SK-N-SH (cell line): ENCODE data around the gene TRIM62. TPM values are rescaled to one million over a fixed set of nuclear protein-coding genes. Genes with fewer than 3 reads are reported as not detected.

ENCODE experiments used
- CTCF ChIA-PET: fragments of 300-600, 350-600 bp; formaldehyde crosslinking; extraction: SDS; loops from one replicate; lab custom pipeline; 2021; lab: Yijun Ruan, JAX
- POLR2A ChIA-PET: fragments of 350-600 bp; sonication (Branson Sonifier 250); formaldehyde crosslinking; extraction: SDS; loops from one replicate; lab custom pipeline; 2020; ENCODE audit warnings: antibody characterized with exemption, inconsistent platforms; lab: Yijun Ruan, JAX
- DNase-seq: peaks from one replicate; pipeline ENCODE4 v3.0.0; 2012
- H2AFZ ChIP-seq: fragments of 200-600 bp; sonication (generic); 2 replicates; pipeline ENCODE4 v1.8.1; 2016; ENCODE audit warnings: antibody characterized with exemption, mild to moderate bottlenecking, low read depth
- H3F3A ChIP-seq: fragments of 200-600 bp; sonication (generic); replicated peaks from 2 replicates; pipeline ENCODE3; 2016; ENCODE audit warnings: antibody characterized with exemption, mild to moderate bottlenecking; ENCODE audit not compliant: insufficient read depth
- H3K27ac ChIP-seq, 2 experiments: fragments of 200-500 bp in 1 of 2; fragments of 200-600 bp in 1 of 2; sonication (Bioruptor generic) in 1 of 2; sonication (generic), shearing (Covaris generic) in 1 of 2; 2 replicates each; pipeline versions ENCODE4 v1.5.1 to v1.6.1; 2014 to 2016; ENCODE audit warnings: low read depth in 2 of 2, inconsistent platforms in 1 of 2, low read length in 1 of 2, mild to moderate bottlenecking in 1 of 2, mixed read lengths in 1 of 2
- H3K27me3 ChIP-seq: fragments of 200-600 bp; sonication (generic), shearing (Covaris generic); 2 replicates; pipeline ENCODE4 v1.6.1; 2016; ENCODE audit warnings: mixed run types; ENCODE audit not compliant: insufficient read depth
- H3K36me3 ChIP-seq, 2 experiments: fragments of 200-500 bp in 1 of 2; fragments of 200-600 bp in 1 of 2; sonication (Bioruptor generic) in 1 of 2; sonication (generic) in 1 of 2; replicated peaks in 1 of 2; 2 replicates each; pipeline versions ENCODE3 to v1.5.1; 2014 to 2016; ENCODE audit warnings: low read length in 1 of 2, mild to moderate bottlenecking in 1 of 2; ENCODE audit not compliant: insufficient read depth in 2 of 2, control insufficient read depth in 1 of 2
- H3K4me1 ChIP-seq, 2 experiments: fragments of 200-500 bp in 1 of 2; fragments of 200-600 bp in 1 of 2; sonication (Bioruptor generic) in 1 of 2; sonication (generic), shearing (Covaris generic) in 1 of 2; 2 replicates each; pipeline versions ENCODE4 v1.5.1 to v1.6.1; 2014 to 2016; ENCODE audit warnings: low read depth in 1 of 2, low read length in 1 of 2, mixed run types in 1 of 2; ENCODE audit not compliant: insufficient read depth in 2 of 2, control insufficient read depth in 1 of 2
- H3K4me2 ChIP-seq: fragments of 200-600 bp; sonication (generic), shearing (Covaris generic); 2 replicates; pipeline ENCODE4 v1.6.1; 2017; ENCODE audit warnings: mixed run types
- H3K4me3 ChIP-seq, 2 experiments: fragments of 200-500 bp in 1 of 2; fragments of 200-600 bp in 1 of 2; sonication (Bioruptor generic) in 1 of 2; sonication (generic), shearing (Covaris generic) in 1 of 2; 2 replicates each; pipeline versions ENCODE4 v1.5.1 to v1.8.1; 2014 to 2016; ENCODE audit warnings: low read depth in 2 of 2, inconsistent platforms in 1 of 2, low read length in 1 of 2, mild to moderate bottlenecking in 1 of 2, mixed read lengths in 1 of 2, moderate library complexity in 1 of 2
- H3K79me2 ChIP-seq: fragments of 200-600 bp; sonication (generic); 2 replicates; pipeline ENCODE4 v1.8.1; 2017; ENCODE audit warnings: mild to moderate bottlenecking; ENCODE audit not compliant: insufficient read depth
- H3K9ac ChIP-seq: fragments of 200-600 bp; sonication (generic); 2 replicates; pipeline ENCODE4 v1.6.1; 2017; ENCODE audit warnings: mixed run types
- H3K9me2 ChIP-seq: fragments of 200-600 bp; sonication (generic); 2 replicates; pipeline ENCODE4 v1.6.1; 2017; ENCODE audit warnings: mixed run types
- H3K9me3 ChIP-seq: fragments of 200-600 bp; sonication (generic); 2 replicates; pipeline ENCODE4 v1.6.1; 2017; ENCODE audit warnings: mixed run types, mild to moderate bottlenecking, moderate library complexity
- H4K20me1 ChIP-seq: fragments of 200-600 bp; sonication (generic); 2 replicates; pipeline ENCODE4 v1.6.1; 2017; ENCODE audit warnings: mild to moderate bottlenecking, mixed run types; ENCODE audit not compliant: insufficient read depth
- CTCF ChIP-seq: fragments of 200-600 bp; sonication (generic); IDR thresholded peaks from 2 replicates; pipeline ENCODE4 v1.6.1; 2017; ENCODE audit warnings: antibody characterized with exemption, mild to moderate bottlenecking, moderate library complexity
- ELF1 ChIP-seq: IDR thresholded peaks from 2 replicates; pipeline ENCODE4 v1.4.0; 2012
- EZH2phosphoT487 ChIP-seq: fragments of 200-600 bp; sonication (generic); IDR thresholded peaks from 2 replicates; pipeline ENCODE4 v1.6.1; 2017; ENCODE audit warnings: low read depth, mixed run types, mild to moderate bottlenecking, antibody characterized with exemption, moderate library complexity, borderline replicate concordance
- FOXM1 ChIP-seq: IDR thresholded peaks from 2 replicates; pipeline ENCODE4 v1.4.0; 2012; ENCODE audit warnings: low read depth, mild to moderate bottlenecking
- GABPA ChIP-seq: IDR thresholded peaks from 2 replicates; pipeline ENCODE4 v1.4.0; 2012; ENCODE audit warnings: low read depth, mild to moderate bottlenecking
- GATA2 ChIP-seq: sonication (generic); formaldehyde crosslinking; IDR thresholded peaks from 2 replicates; pipeline ENCODE4 v1.5.0; 2020; ENCODE audit warnings: mild to moderate bottlenecking, missing genetic modification reagents
- IRF3 ChIP-seq: fragments of 150-350 bp; IDR thresholded peaks from 2 replicates; pipeline ENCODE4 v1.6.1; 2016; ENCODE audit warnings: mild to moderate bottlenecking, low read depth, low read length
- JUND ChIP-seq: IDR thresholded peaks from 2 replicates; pipeline ENCODE4 v1.4.0; 2012
- MXI1 ChIP-seq: IDR thresholded peaks from 2 replicates; pipeline ENCODE4 v1.6.1; 2012; ENCODE audit warnings: mild to moderate bottlenecking, low read depth, low read length, improper control_type of control experiment
- NFIC ChIP-seq: IDR thresholded peaks from 2 replicates; pipeline ENCODE4 v1.4.0; 2012; ENCODE audit warnings: borderline replicate concordance
- PBX3 ChIP-seq: IDR thresholded peaks from 2 replicates; pipeline ENCODE4; 2012
- POLR2AphosphoS5 ChIP-seq: IDR thresholded peaks from 2 replicates; pipeline ENCODE4 v1.6.1; 2012; ENCODE audit warnings: low read depth, low read length
- RCOR1 ChIP-seq: fragments of 150-350 bp; IDR thresholded peaks from 2 replicates; pipeline ENCODE4 v1.6.1; 2017; ENCODE audit warnings: antibody characterized with exemption, low read length
- RFX5 ChIP-seq: IDR thresholded peaks from 2 replicates; pipeline ENCODE4 v1.6.1; 2012; ENCODE audit warnings: mild to moderate bottlenecking, improper control_type of control experiment, low read length
- SMC3 ChIP-seq: IDR thresholded peaks from 2 replicates; pipeline ENCODE4 v1.6.1; 2012; ENCODE audit warnings: low read depth, low read length, improper control_type of control experiment
- TAF1 ChIP-seq: IDR thresholded peaks from 2 replicates; pipeline ENCODE4 v1.6.1; 2012; ENCODE audit warnings: low read depth, mild to moderate bottlenecking, low read length, moderate library complexity, borderline replicate concordance
- USF1 ChIP-seq: IDR thresholded peaks from 2 replicates; pipeline ENCODE4 v1.4.0; 2012; ENCODE audit warnings: low read depth, borderline replicate concordance
- YY1 ChIP-seq: IDR thresholded peaks from 2 replicates; pipeline ENCODE4 v1.4.0; 2012; ENCODE audit warnings: low read depth, mild to moderate bottlenecking
- WGBS: methylation state at CpG from one replicate; pipeline ENCODE4 v1.1.6; 2017; ENCODE audit warnings: low lambda C conversion rate; 5-methylcytosine and 5-hydroxymethylcytosine counted together
- polyA plus RNA-seq, 3 experiments: library from polyadenylated mRNA; depleted of rRNA; stranded (reverse); fragments of >200 nt; gene quantifications; 2 replicates each; pipeline ENCODE4 v1.2.3, GENCODE V29; 2012

TRIM62 gene
- polyA plus RNA-seq, 1 of the 3 experiments (the other 2 are of a cell fraction) = 4.4 TPM

GRCh38 chr1:33183306-33183705 lies 1.5 kb upstream of the TRIM62 start:
- H3K4me2 ChIP-seq = no peak overlapping the region
- no peak overlapping the region for H2AFZ ChIP-seq
- CTCF ChIA-PET = interaction anchor here (1.1 kb wide), 1 partner anchor 97 kb away, joined by 3 read pairs; no protein-coding TSS in a partner anchor
- H3K9me2 ChIP-seq = no peaks in the 10 kb centered on the region
- DNase-seq = no peak
- POLR2A ChIA-PET = interaction anchor here (1.1 kb wide), 1 partner anchor 56 kb away, joined by 3 read pairs; no protein-coding TSS in a partner anchor
- no peaks in the 10 kb centered on the region; the same call in 1 of the 2 replicates for H4K20me1 ChIP-seq
- 81% methylated on average over 2 of the region's 2 CpGs for WGBS
- H3K4me3 ChIP-seq = no peak overlapping the region
- no peaks in the 10 kb centered on the region for H3K9me3 ChIP-seq
- no peaks in the 10 kb centered on the region for H3K36me3 ChIP-seq
- no peak for TF ChIP-seq POLR2AphosphoS5
- no peak for TF ChIP-seq PBX3
- no peak for TF ChIP-seq RFX5
- TF ChIP-seq IRF3 = no peak
- TF ChIP-seq TAF1 = no peak
- no peak for TF ChIP-seq USF1
- no peak for TF ChIP-seq FOXM1
- TF ChIP-seq JUND = no peak
- TF ChIP-seq CTCF = no peak
- TF ChIP-seq SMC3 = no peak
- TF ChIP-seq ELF1 = no peak
- TF ChIP-seq EZH2phosphoT487 = no peak
- no peak for TF ChIP-seq GABPA
- TF ChIP-seq NFIC = no peak
- TF ChIP-seq GATA2 (CRISPR knock-in tag) = no peak
- TF ChIP-seq RCOR1 = no peak
- no peak for TF ChIP-seq MXI1
- no peak for TF ChIP-seq YY1
- peaks cover 4% of the 10 kb centered on the region for H3K27me3 ChIP-seq
- no peak overlapping the region for H3K9ac ChIP-seq
- H3K79me2 ChIP-seq = no peaks in the 10 kb centered on the region
- no peaks in the 10 kb centered on the region for H3F3A ChIP-seq
- H3K4me1 ChIP-seq = peaks cover 0 to 15% of the 10 kb centered on the region in 2 experiments; a peak in 2 of 4 replicates
- no peak overlapping the region for H3K27ac ChIP-seq
